Measurements from ENCODE around the gene HTR3A. TPM values are rescaled to one million over a fixed set of nuclear protein-coding genes. Genes with fewer than 3 reads are reported as not detected.
"Not testable (repeated sequence)": the region's sequence is repeated elsewhere in the genome, so short reads cannot be mapped to it uniquely, and the experiment has no call there.

HTR3A gene
- total RNA-seq, 6 experiments from 2014 or later: not detected

- Mint-ChIP-seq H3K27me3 (ENCODE audit: insufficient read depth) (peaks cover 7% of the 10 kb centered on the region), H3K9me3 (no peaks in the 10 kb centered on the region), H3K36me3 (ENCODE audit: low read depth) (no peaks in the 10 kb centered on the region), H3K4me3 (no peak overlapping the region), H3K27ac (no peak overlapping the region), H3K4me1 (ENCODE audit: low read depth) (0 out of 2 replicates have a peak, but pooled peaks cover 6% of the 10 kb centered on the region)
- DNase-seq: no peak
- TF ChIP-seq, protein P1, sequence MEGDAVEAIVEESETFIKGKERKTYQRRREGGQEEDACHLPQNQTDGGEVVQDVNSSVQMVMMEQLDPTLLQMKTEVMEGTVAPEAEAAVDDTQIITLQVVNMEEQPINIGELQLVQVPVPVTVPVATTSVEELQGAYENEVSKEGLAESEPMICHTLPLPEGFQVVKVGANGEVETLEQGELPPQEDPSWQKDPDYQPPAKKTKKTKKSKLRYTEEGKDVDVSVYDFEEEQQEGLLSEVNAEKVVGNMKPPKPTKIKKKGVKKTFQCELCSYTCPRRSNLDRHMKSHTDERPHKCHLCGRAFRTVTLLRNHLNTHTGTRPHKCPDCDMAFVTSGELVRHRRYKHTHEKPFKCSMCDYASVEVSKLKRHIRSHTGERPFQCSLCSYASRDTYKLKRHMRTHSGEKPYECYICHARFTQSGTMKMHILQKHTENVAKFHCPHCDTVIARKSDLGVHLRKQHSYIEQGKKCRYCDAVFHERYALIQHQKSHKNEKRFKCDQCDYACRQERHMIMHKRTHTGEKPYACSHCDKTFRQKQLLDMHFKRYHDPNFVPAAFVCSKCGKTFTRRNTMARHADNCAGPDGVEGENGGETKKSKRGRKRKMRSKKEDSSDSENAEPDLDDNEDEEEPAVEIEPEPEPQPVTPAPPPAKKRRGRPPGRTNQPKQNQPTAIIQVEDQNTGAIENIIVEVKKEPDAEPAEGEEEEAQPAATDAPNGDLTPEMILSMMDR (IDR thresholded peaks at IDR 0.05): no peak
Observed at GRCh38 chr11:113934761-113935160, 40.1 kb upstream of the HTR3A start.

GRCh38 chr11:113935858-113936257 lies 39.0 kb upstream of the HTR3A start:
- no peak for DNase-seq
- H3K27ac Mint-ChIP-seq: no peak overlapping the region
- H3K4me1 Mint-ChIP-seq (ENCODE audit: low read depth): 0 out of 2 replicates have a peak, but pooled peaks cover 6% of the 10 kb centered on the region
- H3K27me3 Mint-ChIP-seq (ENCODE audit: insufficient read depth): peaks cover 7% of the 10 kb centered on the region
- H3K36me3 Mint-ChIP-seq (ENCODE audit: low read depth): no peaks in the 10 kb centered on the region
- no peak overlapping the region for H3K4me3 Mint-ChIP-seq
- TF ChIP-seq, protein P1 (IDR thresholded peaks at IDR 0.05): no peak
- no peaks in the 10 kb centered on the region for H3K9me3 Mint-ChIP-seq

DNA sequence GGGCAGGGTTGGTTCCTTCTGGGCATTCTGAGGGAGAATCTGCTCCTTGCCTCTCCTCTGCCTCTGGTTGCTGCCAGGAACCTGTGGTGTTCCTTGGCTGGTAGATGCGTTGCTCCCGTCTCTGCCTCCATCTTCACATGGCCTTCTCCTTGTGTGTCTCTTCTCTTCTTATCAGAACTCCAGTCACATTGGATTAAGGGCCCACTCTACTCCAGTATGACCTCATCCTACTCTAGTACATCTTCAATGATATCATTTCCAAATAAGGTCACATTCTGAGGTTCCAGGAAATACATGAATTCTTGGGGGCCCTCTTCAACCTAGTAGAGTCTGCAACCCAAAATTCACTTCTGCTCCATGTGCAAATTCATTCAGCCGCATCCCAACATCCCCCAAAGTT lies 37.0 kb upstream of the HTR3A start:
- no peak for DNase-seq
- TF ChIP-seq, protein P1 (IDR thresholded peaks at IDR 0.05): no peak
- Mint-ChIP-seq H3K27me3 (ENCODE audit: insufficient read depth) (peaks cover 11% of the 10 kb centered on the region), H3K9me3 (no peaks in the 10 kb centered on the region), H3K36me3 (ENCODE audit: low read depth) (no peaks in the 10 kb centered on the region), H3K4me3 (no peak overlapping the region), H3K4me1 (ENCODE audit: low read depth) (no peaks in the 10 kb centered on the region), H3K27ac (no peak overlapping the region)

GRCh38 chr11:113942256-113942655 lies 32.7 kb upstream of the HTR3A start:
- no peaks in the 10 kb centered on the region for H3K36me3 Mint-ChIP-seq (ENCODE audit: low read depth)
- peaks cover 4% of the 10 kb centered on the region for H3K27me3 Mint-ChIP-seq (ENCODE audit: insufficient read depth)
- no peaks in the 10 kb centered on the region for H3K9me3 Mint-ChIP-seq

DNA sequence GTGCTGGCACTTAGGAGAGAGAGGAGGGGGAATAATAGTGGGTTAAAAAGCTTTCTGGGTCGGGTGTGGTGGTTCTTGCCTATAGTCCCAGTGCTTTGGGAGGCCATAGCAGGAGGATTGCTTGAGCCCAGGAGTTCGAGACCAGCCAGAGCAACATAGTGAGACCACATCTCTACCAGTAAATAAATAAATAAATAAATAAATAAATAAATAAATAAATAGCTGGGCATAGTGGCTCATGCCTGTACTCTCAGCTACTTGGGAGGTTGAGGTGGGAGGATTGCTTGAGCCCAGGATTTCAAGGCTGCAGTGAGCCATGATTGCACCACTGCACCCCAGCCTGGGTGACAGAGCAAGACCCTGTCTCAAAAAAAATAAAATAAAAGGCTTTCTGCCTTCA lies 28.7 kb upstream of the HTR3A start:
- not testable (repeated sequence) for H3K4me3 Mint-ChIP-seq

More at GRCh38 chr11:113942256-113942655, 32.7 kb upstream of the HTR3A start:
- TF ChIP-seq, protein P1 (IDR thresholded peaks at IDR 0.05): no peak
- Mint-ChIP-seq H3K4me3 (no peak overlapping the region), H3K27ac (no peak overlapping the region), H3K4me1 (ENCODE audit: low read depth) (no peaks in the 10 kb centered on the region)
- no peak for DNase-seq

DNA sequence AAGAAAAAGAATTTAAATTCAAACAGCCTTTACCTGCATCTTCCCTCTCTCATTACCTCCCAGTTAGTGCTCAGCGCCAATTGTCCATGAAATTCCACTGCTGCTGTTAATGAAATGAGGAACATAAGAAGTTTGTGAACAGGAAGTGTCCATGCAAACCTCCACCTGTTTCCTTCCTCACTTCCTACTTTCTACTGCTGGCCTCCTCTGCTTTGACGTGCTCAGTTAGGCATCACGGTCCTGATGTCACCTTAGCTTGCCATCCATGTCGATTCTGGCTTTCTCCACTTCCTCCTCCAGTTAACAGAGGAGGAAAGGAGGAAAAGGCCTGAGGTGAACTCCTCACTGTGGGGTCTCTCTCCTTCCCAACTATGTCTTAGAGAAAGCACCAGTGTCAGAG lies 26.9 kb upstream of the HTR3A start:
- TF ChIP-seq, protein P1 (IDR thresholded peaks at IDR 0.05): no peak
- Mint-ChIP-seq H3K27me3 (ENCODE audit: insufficient read depth) (peaks cover 18% of the 10 kb centered on the region), H3K36me3 (ENCODE audit: low read depth) (no peaks in the 10 kb centered on the region), H3K27ac (no peak overlapping the region), H3K4me3 (no peak overlapping the region), H3K9me3 (no peaks in the 10 kb centered on the region), H3K4me1 (ENCODE audit: low read depth) (no peaks in the 10 kb centered on the region)
- no peak for DNase-seq

More for the DNA sequence above, 28.7 kb upstream of the HTR3A start:
- not testable (repeated sequence) for DNase-seq; H3K27ac Mint-ChIP-seq; H3K36me3 Mint-ChIP-seq (ENCODE audit: low read depth); H3K9me3 Mint-ChIP-seq; H3K27me3 Mint-ChIP-seq (ENCODE audit: insufficient read depth); H3K4me1 Mint-ChIP-seq (ENCODE audit: low read depth)

Data from HFFc6 (cell line).